HepG2 (cell line): ENCODE data around the gene H6PD. TPM values are rescaled to one million over a fixed set of nuclear protein-coding genes. Genes with fewer than 3 reads are reported as not detected.

ENCODE experiments used
- GATAD1 ChIP-seq: IDR thresholded peaks from 2 replicates; pipeline ENCODE4 v1.6.1; 2016; ENCODE audit warnings: missing genetic modification reagents, missing compliant biosample characterization
- HNF4A ChIP-seq: sonication (generic); formaldehyde crosslinking; IDR thresholded peaks from 2 replicates; pipeline ENCODE4 v1.4.0; 2020; ENCODE audit warnings: missing genetic modification reagents
- KLF6 ChIP-seq: IDR thresholded peaks from 2 replicates; pipeline ENCODE4 v1.8.0; 2016; ENCODE audit warnings: missing biosample characterization, missing genetic modification reagents
- MATR3 ChIP-seq: sonication (generic); formaldehyde crosslinking; IDR thresholded peaks from 2 replicates; pipeline ENCODE4 v1.4.0; 2020; ENCODE audit warnings: missing genetic modification reagents
- NFIB ChIP-seq: sonication (generic); formaldehyde crosslinking; IDR thresholded peaks from 2 replicates; pipeline ENCODE4 v1.9.0; 2021; ENCODE audit warnings: missing genetic modification reagents, mild to moderate bottlenecking, borderline replicate concordance
- PBX2 ChIP-seq: IDR thresholded peaks from 2 replicates; pipeline ENCODE4 v1.6.1; 2016; ENCODE audit warnings: control low read depth
- PRPF4 ChIP-seq: fragments of 200-400 bp; formaldehyde crosslinking; IDR thresholded peaks from 2 replicates; pipeline ENCODE4 v1.6.1; 2016; ENCODE audit warnings: low read length, low read depth; ENCODE audit not compliant: poor library complexity, severe bottlenecking
- SNRNP70 ChIP-seq: fragments of 200-400 bp; formaldehyde crosslinking; IDR thresholded peaks from 2 replicates; pipeline ENCODE4 v1.6.1; 2017; ENCODE audit warnings: mild to moderate bottlenecking, low read depth, low read length, moderate library complexity
- SP4 ChIP-seq: sonication (generic); formaldehyde crosslinking; IDR thresholded peaks from 2 replicates; pipeline ENCODE4 v1.8.1; 2023; ENCODE audit warnings: mild to moderate bottlenecking, missing genetic modification reagents
- TCF12 ChIP-seq, 2 experiments: fragments of 450-650 bp in 1 of 2; sonication (generic) in 1 of 2; formaldehyde crosslinking in 1 of 2; IDR thresholded peaks; 2 replicates each; pipeline versions ENCODE4 v1.6.1 to v1.8.0; 2017 to 2022; ENCODE audit warnings: antibody characterized with exemption in 1 of 2, mild to moderate bottlenecking in 1 of 2, missing genetic modification reagents in 1 of 2, moderate library complexity in 1 of 2
- TEAD2 ChIP-seq: sonication (generic); formaldehyde crosslinking; IDR thresholded peaks from 2 replicates; pipeline ENCODE4 v1.9.0; 2021; ENCODE audit warnings: missing genetic modification reagents
- TFDP1 ChIP-seq: IDR thresholded peaks from 2 replicates; pipeline ENCODE4 v1.6.1; 2016; ENCODE audit warnings: missing compliant biosample characterization, missing genetic modification reagents, borderline replicate concordance
- ZBTB26 ChIP-seq: IDR thresholded peaks from 2 replicates; pipeline ENCODE4 v1.6.1; 2016; ENCODE audit warnings: missing compliant biosample characterization, missing genetic modification reagents, borderline replicate concordance
- ZBTB46 ChIP-seq: sonication (generic); formaldehyde crosslinking; IDR thresholded peaks from 2 replicates; pipeline ENCODE4 v1.4.0; 2020; ENCODE audit warnings: mild to moderate bottlenecking, missing genetic modification reagents, borderline replicate concordance
- ZFP91 ChIP-seq: sonication (generic); formaldehyde crosslinking; IDR thresholded peaks from 2 replicates; pipeline ENCODE4 v1.9.0; 2022; ENCODE audit warnings: missing genetic modification reagents, mild to moderate bottlenecking, borderline replicate concordance
- ZNF484 ChIP-seq: sonication (generic); formaldehyde crosslinking; IDR thresholded peaks from 2 replicates; pipeline ENCODE4 v1.5.1; 2020; ENCODE audit warnings: mild to moderate bottlenecking, low read depth, missing genetic modification reagents, borderline replicate concordance
- ZNF577 ChIP-seq: sonication (generic); formaldehyde crosslinking; IDR thresholded peaks from 2 replicates; pipeline ENCODE4 v1.4.0; 2020; ENCODE audit warnings: mild to moderate bottlenecking, low read depth, missing genetic modification reagents, borderline replicate concordance
- ZSCAN12 ChIP-seq: sonication (generic); formaldehyde crosslinking; IDR thresholded peaks from 2 replicates; pipeline ENCODE4 v1.9.0; 2021; ENCODE audit warnings: mild to moderate bottlenecking, missing genetic modification reagents
- ZSCAN22 ChIP-seq: sonication (generic); formaldehyde crosslinking; IDR thresholded peaks from 2 replicates; pipeline ENCODE4 v1.4.0; 2020; ENCODE audit warnings: mild to moderate bottlenecking, missing genetic modification reagents
- polyA plus RNA-seq, 8 experiments: library from polyadenylated mRNA; depleted of rRNA in 3 of 8; stranded (reverse) in 7 of 8; unstranded in 1 of 8; fragments of >200 nt; fragmentation: Illumina TruSeq in 4 of 8; extraction: Trizol in 4 of 8; gene quantifications; 2 replicates each; pipeline versions ENCODE4 v1.2.1 to v1.2.3, GENCODE V29; 2011 to 2016; ENCODE audit warnings: low read depth in 4 of 8, missing spikeins in 1 of 8, mixed read lengths in 1 of 8; ENCODE audit not compliant: insufficient read depth in 1 of 8
- total RNA-seq, 5 experiments: library from RNA; depleted of rRNA; stranded (reverse); fragments of >200 nt; fragmentation: Illumina TruSeq; extraction: Trizol; gene quantifications; 2 replicates each; pipeline ENCODE4 v1.2.3, GENCODE V29; 2016; ENCODE audit warnings: low read depth in 1 of 5

The H6PD gene
- total and polyA plus RNA-seq, 2 of the 13 experiments (the other 11 are each of a cell fraction or from before 2014, with no cell fraction given) = 9.3 to 14.1 TPM

- no peak for TF ChIP-seq ZNF484 (CRISPR knock-in tag)
- TF ChIP-seq MATR3 (CRISPR knock-in tag) = no peak
- TF ChIP-seq SP4 (CRISPR knock-in tag) = peak; percentile 18
- peak; percentile 53 for TF ChIP-seq PBX2
- TF ChIP-seq ZSCAN12 (CRISPR knock-in tag) = no peak
- TF ChIP-seq TCF12 (IDR thresholded peaks at IDR 0.05) = no peak
- peak; percentile 88; the same call in 1 of the 2 replicates for TF ChIP-seq TCF12 (CRISPR knock-in tag; IDR thresholded peaks at IDR 0.05)
- TF ChIP-seq GATAD1 (CRISPR knock-in tag) = peak; percentile 38; the same call in 1 of the 2 replicates
- peak; percentile 94 for TF ChIP-seq TFDP1 (CRISPR knock-in tag)
- TF ChIP-seq ZBTB26 (CRISPR knock-in tag) = peak; percentile 10; the same call in 1 of the 2 replicates
- TF ChIP-seq HNF4A (CRISPR knock-in tag) = peak; percentile 100
- peak; percentile 79 for TF ChIP-seq ZFP91 (CRISPR knock-in tag)
- 0 out of 2 replicates have a peak, but pooled peaks have one; percentile 64 for TF ChIP-seq KLF6 (CRISPR knock-in tag)
- peak; percentile 61; the same call in 1 of the 2 replicates for TF ChIP-seq ZNF577 (CRISPR knock-in tag)
- TF ChIP-seq ZSCAN22 (CRISPR knock-in tag) = peak; percentile 31; the same call in 1 of the 2 replicates
- peak; percentile 35; the same call in 1 of the 2 replicates for TF ChIP-seq ZBTB46 (CRISPR knock-in tag)
- no peak for TF ChIP-seq NFIB (CRISPR knock-in tag)
- no peak for TF ChIP-seq SNRNP70
- no peak for TF ChIP-seq PRPF4
- TF ChIP-seq TEAD2 (CRISPR knock-in tag) = no peak
Observed at GRCh38 chr1:9249534-9250410, 15.2 kb downstream of the H6PD start (continued).
